Breast epithelium (tissue), 4 donors: ENCODE measurements around the gene OR10H1. TPM values are rescaled to one million over a fixed set of nuclear protein-coding genes. Genes with fewer than 3 reads are reported as not detected.
"Not testable (repeated sequence)": the region's sequence is repeated elsewhere in the genome, so short reads cannot be mapped to it uniquely, and the experiment has no call there.

Experiments
- DNase-seq, 2 donors: peaks; one replicate each; pipeline ENCODE4 v3.0.0-alpha.2; 2019; ENCODE audit warnings: low spot score in 2 of 2
- H3K27ac ChIP-seq, 2 donors: fragments of 200-600 bp; sonication (generic) in 1 of 2; one replicate each; pipeline ENCODE4 v1.5.1; 2016 to 2019; ENCODE audit warnings: mild to moderate bottlenecking in 1 of 2
- H3K27me3 ChIP-seq, 2 donors: fragments of 200-600 bp; sonication (generic) in 1 of 2; one replicate each; pipeline versions ENCODE4 v1.5.1 to v1.6.0; 2017 to 2019; ENCODE audit warnings: control low read depth in 1 of 2, mild to moderate bottlenecking in 1 of 2
- H3K36me3 ChIP-seq: fragments of 200-600 bp; one replicate; pipeline ENCODE4 v1.5.1; 2019
- H3K4me1 ChIP-seq, 2 donors: fragments of 200-600 bp; sonication (generic); one replicate each; pipeline ENCODE4 v1.5.1; 2016 to 2019; ENCODE audit warnings: control low read depth in 1 of 2
- H3K4me3 ChIP-seq, 3 donors: fragments of 200-600 bp; sonication (generic); 1 replicate in 2 of 3; 2 replicates in 1 of 3; pipeline ENCODE4 v1.5.1; 2016 to 2019; ENCODE audit warnings: mild to moderate bottlenecking in 3 of 3, moderate library complexity in 2 of 3
- H3K9me3 ChIP-seq, 2 donors: fragments of 200-600 bp; sonication (generic) in 1 of 2; one replicate each; pipeline ENCODE4 v1.5.1; 2016 to 2019; ENCODE audit warnings: control low read depth in 1 of 2
- CTCF ChIP-seq, 3 donors: fragments of 450-650 bp; IDR thresholded peaks; one replicate each; pipeline ENCODE4 v1.5.1; 2016 to 2017; ENCODE audit warnings: antibody characterized with exemption in 3 of 3, mild to moderate bottlenecking in 3 of 3, moderate library complexity in 3 of 3
- POLR2A ChIP-seq: fragments of 450-650 bp; IDR thresholded peaks from one replicate; pipeline ENCODE4 v1.6.1; 2016; ENCODE audit warnings: antibody characterized with exemption, mild to moderate bottlenecking, moderate library complexity
- POLR2AphosphoS5 ChIP-seq, 3 donors: sonication (generic); formaldehyde crosslinking; IDR thresholded peaks; one replicate each; pipeline ENCODE4 v1.6.1; 2017; ENCODE audit warnings: antibody characterized with exemption in 3 of 3
- intact Hi-C: fragments of 100-400 bp; cut with DNase I; formaldehyde crosslinking; loops from one replicate; pipeline ENCODE4 v1.15.1; 2023; ENCODE audit warnings: low total_unique reads
- total RNA-seq, 3 donors: library from RNA; depleted of rRNA; stranded (reverse); fragments of >200 nt; gene quantifications; one replicate each; pipeline ENCODE4 v1.1.0, GENCODE V29; 2016

The OR10H1 gene
- total RNA-seq, 3 donors from 2014 or later, result not detected

DNA sequence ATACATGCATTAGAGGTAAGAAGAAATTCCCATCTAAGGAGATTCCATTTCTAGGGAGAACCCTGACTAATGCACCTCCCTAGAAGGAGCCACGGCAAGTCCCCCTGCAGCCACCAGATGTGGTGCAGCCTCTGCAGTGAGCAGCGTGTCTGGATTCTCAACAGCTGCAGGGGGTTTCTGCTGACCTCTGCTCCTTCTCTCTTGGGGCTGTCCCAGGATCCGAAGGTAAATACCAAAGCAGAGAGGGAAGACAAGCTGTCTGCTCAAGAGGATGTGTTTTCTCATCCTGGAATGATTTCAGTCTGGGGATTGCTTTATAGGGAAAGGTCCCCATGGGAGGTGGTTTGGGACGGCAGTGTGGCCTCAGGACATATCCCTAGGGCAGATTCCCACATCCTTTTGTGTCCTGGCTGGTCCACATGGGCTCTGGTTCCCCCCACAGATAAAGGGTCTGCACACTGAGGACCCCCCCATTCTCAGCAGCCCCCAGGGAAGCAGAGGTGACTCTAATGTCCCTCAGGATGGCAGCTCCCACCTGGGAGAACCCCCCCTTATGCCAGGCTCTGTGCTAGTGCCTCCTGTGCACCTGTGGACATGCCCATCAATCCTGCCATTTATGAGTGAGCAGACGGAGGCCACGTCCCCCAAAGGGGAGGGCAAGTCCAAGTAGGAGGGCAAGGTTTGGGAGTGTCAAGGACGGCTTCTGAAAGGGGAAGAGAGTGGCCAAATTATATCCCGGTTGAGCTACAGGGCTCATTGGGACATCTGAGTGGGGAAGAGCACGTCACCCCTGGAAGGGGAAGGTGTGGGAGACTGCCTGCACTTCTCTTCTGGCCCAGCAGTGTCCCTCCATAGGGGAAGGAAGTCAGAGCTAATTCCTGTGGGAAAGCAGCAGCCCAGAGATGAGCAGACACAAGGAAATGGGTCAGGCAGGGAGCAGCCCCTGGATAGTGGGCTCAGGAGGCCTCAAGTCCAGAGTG, 38.2 kb downstream of the OR10H1 start:
- Histone ChIP-seq H3K9me3 (no peaks in the 10 kb centered on the region), H3K36me3 (no peaks in the 10 kb centered on the region), H3K4me1 (peaks cover 0 to 6% of the 10 kb centered on the region in 2 donors), H3K27me3 (no peaks in the 10 kb centered on the region), H3K4me3 (no peak overlapping the region), H3K27ac (no peak overlapping the region)
- TF ChIP-seq POLR2AphosphoS5 (IDR thresholded peaks at IDR 0.05) (no peak), CTCF (IDR thresholded peaks at IDR 0.05) (no peak), POLR2A (no peak)
- DNase-seq, result no peak
- intact Hi-C loops, result no loop called here

- Histone ChIP-seq H3K9me3 (no peaks in the 10 kb centered on the region), H3K27me3 (no peaks in the 10 kb centered on the region), H3K27ac (no peak overlapping the region), H3K4me3 (no peak overlapping the region), H3K36me3 (no peaks in the 10 kb centered on the region), H3K4me1 (peaks cover 0 to 6% of the 10 kb centered on the region in 2 donors)
- intact Hi-C loops, result no loop called here
- TF ChIP-seq POLR2A, result no peak
- no peak for DNase-seq
These were observed 39.2 kb downstream of the OR10H1 start for GRCh38 chr19:15776264-15776663.

GRCh38 chr19:15775249-15775648, 40.2 kb downstream of the OR10H1 start:
- TF ChIP-seq POLR2A (no peak), POLR2AphosphoS5 (IDR thresholded peaks at IDR 0.05) (no peak), CTCF (IDR thresholded peaks at IDR 0.05) (no peak)
- Histone ChIP-seq H3K9me3 (no peaks in the 10 kb centered on the region), H3K4me1 (peaks cover 0 to 3% of the 10 kb centered on the region in 2 donors), H3K27me3 (no peaks in the 10 kb centered on the region), H3K36me3 (no peaks in the 10 kb centered on the region), H3K4me3 (no peak overlapping the region), H3K27ac (no peak overlapping the region)
- intact Hi-C loops, result no loop called here
- DNase-seq, result no peak

GRCh38 chr19:15774159-15774558, 41.3 kb downstream of the OR10H1 start:
- H3K9me3 ChIP-seq, H3K27ac ChIP-seq, H3K4me3 ChIP-seq, intact Hi-C loops, H3K36me3 ChIP-seq, H3K27me3 ChIP-seq, H3K4me1 ChIP-seq, DNase-seq: not testable (repeated sequence)

DNA sequence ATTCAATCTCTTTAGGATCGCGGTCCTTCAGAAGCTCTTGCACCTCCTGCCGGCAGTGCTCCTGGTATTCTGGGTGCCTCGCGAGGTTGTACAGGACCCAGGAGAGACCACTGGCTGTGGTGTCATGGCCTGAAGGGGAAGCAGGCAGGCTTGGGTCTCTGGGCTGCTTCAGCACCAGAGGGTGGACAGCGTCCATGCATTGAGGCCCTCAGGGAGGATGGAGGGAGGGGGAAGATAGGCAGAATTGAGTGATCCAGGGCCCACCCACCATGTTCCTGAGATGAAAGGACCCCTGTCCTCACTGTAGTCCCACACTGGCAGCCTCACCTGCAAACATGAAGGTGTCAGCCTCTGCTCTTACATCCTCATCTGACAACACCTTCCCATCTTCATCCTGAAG, 45.9 kb downstream of the OR10H1 start:
- Histone ChIP-seq H3K36me3 (no peaks in the 10 kb centered on the region), H3K27ac (no peak overlapping the region)
- DNase-seq, result no peak

More for the DNA sequence above, 45.9 kb downstream of the OR10H1 start:
- H3K4me1 ChIP-seq, result no peaks in the 10 kb centered on the region
- TF ChIP-seq CTCF (IDR thresholded peaks at IDR 0.05), result no peak
- no peak for TF ChIP-seq POLR2AphosphoS5 (IDR thresholded peaks at IDR 0.05)
- no peak for TF ChIP-seq POLR2A
- intact Hi-C loops, result no loop called here
- peaks cover 3 to 5% of the 10 kb centered on the region in 2 donors for H3K9me3 ChIP-seq
- H3K4me3 ChIP-seq, result no peak overlapping the region
- no peaks in the 10 kb centered on the region for H3K27me3 ChIP-seq
